ENCODE measurements around the gene C1orf87. TPM values are rescaled to one million over a fixed set of nuclear protein-coding genes. Genes with fewer than 3 reads are reported as not detected.

The C1orf87 gene
- total and polyA plus RNA-seq, 12 donors: 0.14 TPM; not detected in 11

DNA sequence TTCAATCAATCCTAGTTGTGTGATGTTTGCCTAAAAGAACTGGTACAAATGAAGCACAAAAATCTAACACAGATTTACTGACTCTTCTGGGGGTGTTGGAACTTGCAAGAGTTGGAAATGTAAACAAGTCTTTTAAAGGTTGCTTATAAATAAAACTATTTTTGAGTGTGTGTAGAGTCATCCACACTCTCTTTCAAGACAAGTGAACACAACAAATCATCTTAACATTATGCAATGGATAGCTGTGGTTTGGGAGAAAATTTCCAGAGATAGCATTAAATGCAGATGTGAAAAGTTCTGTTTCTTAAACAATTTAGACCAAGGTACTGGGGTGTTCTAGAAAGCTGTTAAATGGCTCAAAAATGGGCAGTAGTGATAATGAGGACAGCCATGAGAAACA, 28.7 kb downstream of the C1orf87 start:
- Histone ChIP-seq H3K4me1 (replicated peaks in 1 of 2) (no peaks in the 10 kb centered on the region), H3K4me3 (no peak overlapping the region), H3K27ac (no peak overlapping the region), H3K9me3 (replicated peaks in 1 of 3) (peaks cover 0 to 7% (median 0%) of the 10 kb centered on the region in 3 donors), H3K27me3 (no peaks in the 10 kb centered on the region), H3K36me3 (replicated peaks in 1 of 2) (no peaks in the 10 kb centered on the region)
- intact Hi-C loops (cut with DNase I): no loop called here
- TF ChIP-seq, protein P1, sequence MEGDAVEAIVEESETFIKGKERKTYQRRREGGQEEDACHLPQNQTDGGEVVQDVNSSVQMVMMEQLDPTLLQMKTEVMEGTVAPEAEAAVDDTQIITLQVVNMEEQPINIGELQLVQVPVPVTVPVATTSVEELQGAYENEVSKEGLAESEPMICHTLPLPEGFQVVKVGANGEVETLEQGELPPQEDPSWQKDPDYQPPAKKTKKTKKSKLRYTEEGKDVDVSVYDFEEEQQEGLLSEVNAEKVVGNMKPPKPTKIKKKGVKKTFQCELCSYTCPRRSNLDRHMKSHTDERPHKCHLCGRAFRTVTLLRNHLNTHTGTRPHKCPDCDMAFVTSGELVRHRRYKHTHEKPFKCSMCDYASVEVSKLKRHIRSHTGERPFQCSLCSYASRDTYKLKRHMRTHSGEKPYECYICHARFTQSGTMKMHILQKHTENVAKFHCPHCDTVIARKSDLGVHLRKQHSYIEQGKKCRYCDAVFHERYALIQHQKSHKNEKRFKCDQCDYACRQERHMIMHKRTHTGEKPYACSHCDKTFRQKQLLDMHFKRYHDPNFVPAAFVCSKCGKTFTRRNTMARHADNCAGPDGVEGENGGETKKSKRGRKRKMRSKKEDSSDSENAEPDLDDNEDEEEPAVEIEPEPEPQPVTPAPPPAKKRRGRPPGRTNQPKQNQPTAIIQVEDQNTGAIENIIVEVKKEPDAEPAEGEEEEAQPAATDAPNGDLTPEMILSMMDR (IDR thresholded peaks at IDR 0.05): no peak
- no peak for TF ChIP-seq POLR2A (IDR thresholded peaks at IDR 0.05)
- DNase-seq: no peak

DNA sequence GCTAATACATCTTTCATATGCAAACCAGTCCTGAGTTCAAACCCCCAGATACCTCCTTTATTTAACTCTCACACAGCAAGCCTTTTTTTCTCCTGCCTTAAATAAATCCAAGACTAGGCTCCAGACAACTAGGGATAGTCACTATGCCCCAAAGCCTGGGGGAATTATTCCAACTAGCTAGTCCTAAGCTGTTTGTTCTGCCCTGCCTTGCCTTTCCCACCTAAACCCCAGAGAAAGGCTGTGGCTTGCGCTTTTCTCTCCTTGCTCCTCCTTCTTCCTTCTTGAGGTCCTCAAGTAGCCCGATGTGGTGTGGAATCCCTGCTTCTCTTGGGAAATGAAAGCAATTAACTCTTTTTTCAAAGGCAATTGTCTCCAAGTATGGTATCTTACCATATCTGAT, 31.8 kb downstream of the C1orf87 start:
- no peak for DNase-seq
- 67 to 78% (median 75%) methylated on average over 2 of the region's 2 CpGs for WGBS, 4 donors

DNA sequence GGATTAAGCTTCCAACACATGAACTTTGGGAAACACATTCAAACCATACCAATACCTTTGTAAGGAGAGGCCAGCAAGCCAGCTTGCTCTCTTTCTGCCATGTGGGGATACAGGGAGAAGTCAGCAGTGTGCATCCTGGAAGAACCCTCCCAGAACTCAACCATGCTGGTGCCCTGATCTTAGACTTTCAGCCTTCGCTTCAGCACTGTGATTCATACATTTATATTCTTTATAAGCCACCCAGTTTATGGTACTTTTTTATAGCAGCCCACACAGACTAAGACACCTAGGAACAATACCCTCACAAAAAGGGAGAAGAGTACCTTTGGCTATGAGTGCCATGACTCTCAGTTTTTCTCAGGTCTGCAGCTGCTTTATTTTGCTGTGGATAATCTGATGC, 35.9 kb downstream of the C1orf87 start:
- DNase-seq: no peak
- TF ChIP-seq POLR2A (IDR thresholded peaks at IDR 0.05): no peak
- TF ChIP-seq, protein P1 (IDR thresholded peaks at IDR 0.05): no peak
- no peak overlapping the region for H3K27ac ChIP-seq
- no peaks in the 10 kb centered on the region for H3K36me3 ChIP-seq (replicated peaks in 1 of 2)
- H3K4me1 ChIP-seq (replicated peaks in 1 of 2): no peaks in the 10 kb centered on the region
- H3K9me3 ChIP-seq (replicated peaks in 1 of 3): no peaks in the 10 kb centered on the region
- 83 to 100% (median 93%) methylated on average over 1 of the region's 1 CpG for WGBS, 4 donors
- H3K4me3 ChIP-seq: no peak overlapping the region
- no peaks in the 10 kb centered on the region for H3K27me3 ChIP-seq
- intact Hi-C loops (cut with DNase I): no loop called here

More for the DNA sequence above, 31.8 kb downstream of the C1orf87 start:
- TF ChIP-seq POLR2A (IDR thresholded peaks at IDR 0.05): no peak
- TF ChIP-seq, protein P1 (IDR thresholded peaks at IDR 0.05): no peak
- Histone ChIP-seq H3K4me3 (no peak overlapping the region), H3K27ac (no peak overlapping the region), H3K27me3 (no peaks in the 10 kb centered on the region), H3K36me3 (replicated peaks in 1 of 2) (no peaks in the 10 kb centered on the region), H3K9me3 (replicated peaks in 1 of 3) (no peaks in the 10 kb centered on the region), H3K4me1 (replicated peaks in 1 of 2) (no peaks in the 10 kb centered on the region)
- intact Hi-C loops (cut with DNase I): no loop called here

DNA sequence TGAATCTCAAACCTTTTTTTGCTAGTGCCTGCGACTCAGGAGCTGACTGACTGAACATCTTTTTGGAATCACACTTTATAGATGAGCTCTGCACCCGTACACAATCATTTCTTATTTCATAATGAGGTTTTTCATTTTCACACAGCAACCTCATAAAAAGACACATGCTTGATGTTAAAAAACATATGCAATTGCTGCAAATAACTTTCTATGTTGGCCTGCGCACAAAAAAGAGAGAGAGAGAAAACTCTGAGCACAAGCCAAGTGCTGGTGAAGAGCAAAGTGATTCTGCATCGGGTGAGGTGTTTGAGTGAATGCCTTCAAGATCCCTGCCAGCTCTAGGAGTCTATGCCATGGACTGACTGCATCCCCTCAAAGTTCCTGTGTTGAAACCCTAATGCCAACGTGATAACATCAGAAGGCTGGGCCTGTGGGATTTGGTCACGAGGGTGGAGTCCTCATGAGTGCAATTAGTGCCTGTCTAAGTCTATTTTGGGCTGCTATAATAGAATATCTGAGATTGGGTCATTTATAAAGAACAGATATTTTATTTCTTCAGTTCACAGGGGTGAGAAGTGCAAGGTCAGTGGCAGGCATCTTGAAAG, 36.6 kb downstream of the C1orf87 start:
- H3K27ac ChIP-seq: no peak overlapping the region
- no peaks in the 10 kb centered on the region for H3K9me3 ChIP-seq (replicated peaks in 1 of 3)
- H3K4me3 ChIP-seq: no peak overlapping the region
- H3K36me3 ChIP-seq (replicated peaks in 1 of 2): no peaks in the 10 kb centered on the region
- H3K4me1 ChIP-seq (replicated peaks in 1 of 2): no peaks in the 10 kb centered on the region
- TF ChIP-seq POLR2A (IDR thresholded peaks at IDR 0.05): no peak
- TF ChIP-seq, protein P1 (IDR thresholded peaks at IDR 0.05): no peak
- no peak for DNase-seq
- H3K27me3 ChIP-seq: no peaks in the 10 kb centered on the region
- intact Hi-C loops (cut with DNase I): no loop called here
- 86 to 88% (median 86%) methylated on average over 6 of the region's 6 CpGs for WGBS, 4 donors

Measured in adrenal gland (tissue), 12 donors.